Adipose tissue (tissue), 3 donors: Measurements from ENCODE around the gene CLRN3. TPM values are rescaled to one million over a fixed set of nuclear protein-coding genes. Genes with fewer than 3 reads are reported as not detected.

Experiments used
- H3K27ac ChIP-seq: one replicate; pipeline ENCODE4 v1.5.1; 2013; ENCODE audit warnings: low read depth, low read length
- WGBS, 3 donors: extraction: QIAGEN DNeasy Blood & Tissue Kit; methylation state at CpG; one replicate each; pipeline ENCODE4 v1.1.7; 2013; 5-methylcytosine and 5-hydroxymethylcytosine counted together
- polyA plus RNA-seq, 3 donors: library from polyadenylated mRNA; stranded (reverse); fragments of 200-250 nt; gene quantifications; one replicate each; pipeline ENCODE4 v1.2.3, GENCODE V29; 2013
- donor health status: healthy with polysubstance abuse.
- donor health status: Bipolar disorder and iron deficiency.
- donor health status: healthy.

Gene CLRN3
- polyA plus RNA-seq, 3 donors = 0.07 TPM; not detected in 1

- WGBS, 3 donors = 87 to 99% (median 95%) methylated on average over 6 of the region's 6 CpGs
- H3K27ac ChIP-seq = no peak overlapping the region
Measured at GRCh38 chr10:127863231-127863825, 29.4 kb downstream of the CLRN3 start.

DNA sequence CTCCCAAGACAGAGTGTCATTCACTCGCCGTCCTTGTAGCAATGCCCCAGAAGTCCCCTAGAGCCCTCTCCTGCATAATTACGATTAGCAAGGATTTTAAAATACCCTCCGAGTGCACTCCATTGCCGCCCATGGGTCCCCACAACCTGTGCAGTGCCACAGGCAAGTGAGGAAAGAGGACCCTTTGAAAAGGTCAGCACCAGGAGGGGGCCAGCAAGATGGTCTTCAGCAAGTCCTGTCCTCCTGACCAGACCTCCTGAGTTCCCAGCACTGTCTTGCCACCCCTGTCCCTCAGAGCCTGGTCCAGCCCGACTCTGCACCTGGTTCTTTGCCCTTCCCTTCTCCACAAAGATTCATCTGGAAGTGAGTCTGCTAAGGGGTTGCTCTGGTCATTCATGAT is 32.1 kb downstream of the CLRN3 start:
- H3K27ac ChIP-seq = no peak overlapping the region
- 77 to 93% (median 87%) methylated on average over 6 of the region's 6 CpGs for WGBS, 3 donors

DNA sequence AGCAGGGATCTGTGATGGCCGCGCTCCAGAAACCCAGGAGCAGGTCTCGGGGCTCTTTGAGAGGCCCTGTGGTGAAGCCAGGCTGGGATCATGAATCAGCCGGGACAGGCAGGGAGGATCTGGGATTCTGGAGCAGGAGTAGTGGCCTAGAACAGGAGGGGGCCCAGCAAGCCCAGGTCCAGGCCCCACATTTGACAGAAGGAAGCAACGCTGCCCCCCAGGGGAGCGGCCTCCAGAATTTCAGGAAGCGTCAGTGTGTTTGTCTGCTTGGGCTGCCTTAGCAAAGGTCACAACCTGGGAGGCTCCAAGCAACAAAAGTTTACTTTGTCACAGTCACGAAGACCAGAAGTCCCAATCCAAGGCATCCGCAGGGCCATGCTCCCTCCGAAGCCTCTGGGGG is 36.8 kb downstream of the CLRN3 start:
- WGBS, 3 donors = 80 to 87% (median 86%) methylated on average over 10 of the region's 10 CpGs
- no peak overlapping the region for H3K27ac ChIP-seq

DNA sequence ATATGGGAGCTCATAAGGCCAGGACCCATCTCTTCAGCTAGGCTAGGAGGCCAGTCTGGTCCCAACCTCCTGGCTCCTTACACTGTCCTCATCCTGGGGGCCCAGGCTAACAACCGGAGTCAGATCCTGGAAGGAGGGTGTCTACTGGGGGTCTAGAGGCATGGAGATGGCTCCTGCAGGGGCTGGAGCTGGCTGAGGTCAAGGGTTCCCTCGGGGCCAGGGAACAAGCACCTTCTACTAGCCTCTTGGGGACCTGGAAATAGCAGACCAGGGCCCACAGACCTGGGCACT is 37.2 kb downstream of the CLRN3 start:
- WGBS, 3 donors = 75 to 91% (median 89%) methylated on average over 2 of the region's 2 CpGs
- no peak overlapping the region for H3K27ac ChIP-seq

DNA sequence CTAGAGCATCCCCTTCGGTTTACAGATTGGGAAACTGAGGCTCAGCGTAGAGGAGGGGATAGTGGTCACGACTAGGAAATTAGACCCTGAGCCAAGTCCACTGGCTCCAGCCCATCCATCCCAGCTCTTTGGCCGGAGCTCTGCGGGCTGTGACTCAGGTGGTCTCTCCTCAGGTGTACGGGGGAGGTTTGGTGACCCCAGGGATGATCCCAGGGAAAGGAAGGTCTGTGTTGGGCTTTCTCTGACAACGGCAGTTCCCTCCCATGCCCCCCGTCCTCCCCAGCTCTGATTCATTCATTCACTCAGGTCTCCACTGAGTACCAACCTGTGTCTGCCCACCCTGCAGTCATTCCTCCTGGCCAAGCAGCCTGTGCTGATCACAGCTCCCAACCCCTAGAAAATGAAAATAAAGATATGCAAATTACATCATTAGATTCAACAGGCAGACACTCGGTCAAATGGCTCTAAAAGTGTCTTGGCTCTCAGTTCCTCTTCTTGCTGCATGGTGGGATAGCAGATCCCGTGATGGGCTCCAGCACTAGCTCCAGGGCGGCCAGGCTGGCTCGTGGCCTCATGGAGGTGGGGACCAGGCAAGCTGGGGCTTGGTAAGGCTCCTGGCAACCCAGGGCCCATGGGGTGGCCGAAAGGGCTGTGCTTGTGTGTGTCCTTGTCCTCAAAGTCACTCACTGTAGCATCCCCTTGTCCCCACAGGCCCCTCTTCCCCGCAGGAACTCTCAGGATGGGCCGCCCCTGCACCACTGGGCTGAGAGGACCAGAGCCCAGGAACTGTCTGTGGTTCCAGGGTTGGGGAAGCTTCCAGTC is 37.8 kb downstream of the CLRN3 start:
- WGBS, 3 donors = 67 to 86% (median 81%) methylated on average over 15 of the region's 15 CpGs

GRCh38 chr10:127853868-127854768 is 38.6 kb downstream of the CLRN3 start:
- no peak overlapping the region for H3K27ac ChIP-seq
- 30 to 40% (median 34%) methylated on average over 19 of the region's 19 CpGs for WGBS, 3 donors

More for the DNA sequence above, 37.8 kb downstream of the CLRN3 start:
- H3K27ac ChIP-seq = no peak overlapping the region

GRCh38 chr10:127852456-127852855 is 40.3 kb downstream of the CLRN3 start:
- 80 to 85% (median 85%) methylated on average over 7 of the region's 7 CpGs for WGBS, 3 donors
- no peak overlapping the region for H3K27ac ChIP-seq

- 80 to 89% (median 88%) methylated on average over 14 of the region's 14 CpGs for WGBS, 3 donors
Measured at GRCh38 chr10:127851661-127852194, 41.0 kb downstream of the CLRN3 start.

GRCh38 chr10:127850944-127851343 is 41.8 kb downstream of the CLRN3 start:
- H3K27ac ChIP-seq = no peak overlapping the region
- WGBS, 3 donors = 73 to 83% (median 76%) methylated on average over 10 of the region's 10 CpGs

More at GRCh38 chr10:127851661-127852194, 41.0 kb downstream of the CLRN3 start:
- H3K27ac ChIP-seq = no peak overlapping the region

GRCh38 chr10:127849921-127850320 is 42.8 kb downstream of the CLRN3 start:
- H3K27ac ChIP-seq = no peak overlapping the region
- 41 to 71% (median 53%) methylated on average over 8 of the region's 8 CpGs for WGBS, 3 donors

- WGBS, 3 donors = 89 to 100% (median 94%) methylated on average over 8 of the region's 8 CpGs
- no peak overlapping the region for H3K27ac ChIP-seq
Measured at GRCh38 chr10:127849224-127849623, 43.5 kb downstream of the CLRN3 start.

GRCh38 chr10:127848226-127848625 is 44.5 kb downstream of the CLRN3 start:
- WGBS, 3 donors = 80 to 90% (median 82%) methylated on average over 6 of the region's 6 CpGs
- H3K27ac ChIP-seq = no peak overlapping the region

DNA sequence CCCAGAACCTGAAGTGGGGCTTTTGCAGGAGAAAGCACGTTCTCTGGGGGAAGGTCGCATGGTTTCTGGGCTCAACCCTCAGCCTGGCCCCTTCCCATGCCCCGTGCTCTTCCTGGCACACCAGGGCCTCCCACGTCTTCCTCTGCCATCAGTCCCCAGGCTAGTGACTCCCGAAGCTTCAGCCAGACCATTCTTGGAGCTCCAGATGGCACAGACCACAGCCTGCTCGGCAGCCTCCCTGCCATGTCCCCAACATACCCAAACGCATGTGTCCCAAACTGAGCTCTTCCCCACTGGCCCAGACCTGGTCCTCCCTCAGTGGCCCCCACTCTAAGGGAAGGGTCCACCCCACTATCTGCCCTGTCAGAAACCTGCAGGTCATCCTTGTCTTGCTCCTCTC is 47.0 kb downstream of the CLRN3 start:
- H3K27ac ChIP-seq = no peak overlapping the region
- 44 to 77% (median 75%) methylated on average over 5 to 7 of the region's 7 CpGs for WGBS, 3 donors

DNA sequence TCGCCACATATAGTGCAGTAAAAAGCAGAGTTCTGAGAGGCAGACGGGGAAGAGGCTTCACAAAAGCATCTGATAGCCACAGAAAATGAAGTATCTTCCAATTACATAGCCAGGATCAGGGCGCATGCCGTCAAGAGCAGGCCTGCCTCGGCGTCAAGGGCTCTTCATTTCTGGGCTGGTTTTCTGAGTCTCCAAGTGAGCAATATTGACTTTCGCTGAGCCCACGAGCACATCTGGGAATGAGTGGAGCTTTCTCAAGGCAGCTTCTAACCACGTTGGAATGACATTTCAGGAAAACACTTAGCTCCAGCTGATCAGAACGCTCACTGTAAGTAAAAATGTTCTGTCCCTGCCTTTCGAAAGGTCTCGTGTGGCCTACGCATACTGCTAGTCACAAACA is 51.9 kb downstream of the CLRN3 start:
- 40 to 90% (median 90%) methylated on average over 13 of the region's 13 CpGs for WGBS, 3 donors

DNA sequence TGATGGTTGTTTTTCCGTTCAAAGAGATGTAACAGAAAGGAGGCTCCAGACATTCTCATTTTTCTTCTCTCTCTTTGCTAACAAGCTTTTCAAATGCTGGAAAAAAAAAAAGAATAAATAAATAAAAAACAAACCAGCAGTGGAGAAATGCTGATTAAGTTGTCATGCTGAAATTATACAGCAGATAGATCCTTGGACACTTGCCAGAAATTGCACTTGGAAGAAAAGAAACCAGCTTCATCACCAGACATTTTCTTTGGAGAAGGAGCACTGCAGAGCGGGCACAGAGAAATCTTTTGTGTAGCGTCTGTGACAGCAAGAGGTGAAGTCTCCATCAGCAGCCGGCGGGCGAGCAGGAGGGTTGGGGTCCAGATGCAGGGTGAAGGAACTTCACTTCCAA is 55.8 kb downstream of the CLRN3 start:
- 54 to 82% (median 63%) methylated on average over 6 of the region's 6 CpGs for WGBS, 3 donors

More for the DNA sequence above, 51.9 kb downstream of the CLRN3 start:
- H3K27ac ChIP-seq = no peak overlapping the region

GRCh38 chr10:127836176-127836575 is 56.6 kb downstream of the CLRN3 start:
- H3K27ac ChIP-seq = no peak overlapping the region
- 73 to 86% (median 84%) methylated on average over 4 of the region's 4 CpGs for WGBS, 3 donors

More for the DNA sequence above, 55.8 kb downstream of the CLRN3 start:
- H3K27ac ChIP-seq = no peak overlapping the region

DNA sequence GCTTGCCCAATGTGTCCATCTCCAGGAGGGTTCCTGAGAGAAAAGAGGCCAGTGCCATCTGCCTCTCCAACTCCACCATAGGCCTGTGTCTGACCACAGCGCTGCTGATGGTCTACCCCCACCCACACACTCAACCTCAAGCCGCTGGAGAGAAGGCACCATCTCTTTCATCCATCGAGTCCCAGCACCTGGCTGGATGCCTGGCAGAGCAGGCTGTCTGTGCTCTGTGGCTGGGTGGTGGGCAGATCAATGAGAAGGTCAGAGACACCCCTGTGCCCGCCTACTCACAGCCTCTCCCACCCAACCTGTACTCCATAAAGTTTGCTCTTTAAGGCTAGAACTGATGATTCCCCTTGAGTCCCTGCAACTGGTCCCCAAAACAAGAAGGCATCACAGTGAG is 58.0 kb downstream of the CLRN3 start:
- WGBS, 3 donors = 60 to 80% (median 77%) methylated on average over 4 of the region's 4 CpGs
- H3K27ac ChIP-seq = no peak overlapping the region

GRCh38 chr10:127834221-127834620 is 58.5 kb downstream of the CLRN3 start:
- 67 to 82% (median 80%) methylated on average over 7 of the region's 7 CpGs for WGBS, 3 donors
- no peak overlapping the region for H3K27ac ChIP-seq

DNA sequence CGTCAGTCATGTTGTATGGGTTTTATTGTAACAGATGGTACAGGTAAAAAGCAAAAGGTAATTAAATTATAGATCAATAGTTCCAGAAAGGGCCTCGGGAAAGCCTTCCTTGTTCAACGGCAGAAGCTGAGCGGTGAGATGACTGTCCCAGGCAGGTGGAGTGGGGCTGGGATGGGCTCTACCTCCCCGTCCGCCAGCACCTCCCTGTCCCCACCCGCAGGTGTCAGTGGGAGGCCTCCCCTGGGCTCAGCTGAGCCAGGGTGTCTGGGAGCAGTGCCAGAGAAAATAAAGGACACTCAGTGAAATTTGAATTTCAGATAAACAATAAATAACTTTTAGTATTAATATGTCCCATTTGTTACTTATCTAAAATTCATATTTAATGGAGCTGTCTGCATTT is 58.9 kb downstream of the CLRN3 start:
- 55 to 86% (median 68%) methylated on average over 7 of the region's 7 CpGs for WGBS, 3 donors
- H3K27ac ChIP-seq = no peak overlapping the region
